SHP77 (cell line): Measurements from ENCODE around the gene ATP8B3.
"Not testable (repeated sequence)": the region's sequence is repeated elsewhere in the genome, so short reads cannot be mapped to it uniquely, and the experiment has no call there.

Experiments
- DNase-seq, 2 experiments: peaks; one replicate each; lab custom pipeline; 2025; lab: John Stamatoyannopoulos, UW

The ATP8B3 gene

GRCh38 chr19:1815605-1816529, 3.8 kb upstream of the ATP8B3 start:
- no peak for DNase-seq

- DNase-seq, result no peak
These were observed 2.9 kb upstream of the ATP8B3 start for GRCh38 chr19:1814833-1815604.

- no peak for DNase-seq
These were observed 2.3 kb upstream of the ATP8B3 start for GRCh38 chr19:1814391-1814790.

- DNase-seq, result no peak
These were observed 1.4 kb upstream of the ATP8B3 start for GRCh38 chr19:1813192-1814182.

GRCh38 chr19:1812426-1813191, 533 bp upstream of the ATP8B3 start:
- peak; percentile 92 to 95 for DNase-seq

GRCh38 chr19:1811472-1811894, 593 bp downstream of the ATP8B3 start:
- DNase-seq, result peak in 1 of 2 experiments; percentile 20

GRCh38 chr19:1810439-1811160, 1.5 kb downstream of the ATP8B3 start:
- DNase-seq, result no peak

GRCh38 chr19:1809678-1810077, 2.4 kb downstream of the ATP8B3 start:
- DNase-seq, result no peak

GRCh38 chr19:1808395-1808731, 3.7 kb downstream of the ATP8B3 start:
- DNase-seq, result no peak

GRCh38 chr19:1807695-1808394, 4.2 kb downstream of the ATP8B3 start:
- DNase-seq, result no peak

GRCh38 chr19:1807030-1807694, 4.9 kb downstream of the ATP8B3 start:
- no peak for DNase-seq

GRCh38 chr19:1806184-1807029, 5.7 kb downstream of the ATP8B3 start:
- DNase-seq, result no peak

- no peak for DNase-seq
These were observed 6.5 kb downstream of the ATP8B3 start for GRCh38 chr19:1805401-1806183.

- DNase-seq, result no peak
These were observed 7.2 kb downstream of the ATP8B3 start for GRCh38 chr19:1804858-1805257.

GRCh38 chr19:1799695-1800342, 12.3 kb downstream of the ATP8B3 start:
- DNase-seq, result no peak

GRCh38 chr19:1797313-1797712, 14.8 kb downstream of the ATP8B3 start:
- not testable (repeated sequence) for DNase-seq
